Measurements from ENCODE around the gene NBAS.

NBAS gene

DNA sequence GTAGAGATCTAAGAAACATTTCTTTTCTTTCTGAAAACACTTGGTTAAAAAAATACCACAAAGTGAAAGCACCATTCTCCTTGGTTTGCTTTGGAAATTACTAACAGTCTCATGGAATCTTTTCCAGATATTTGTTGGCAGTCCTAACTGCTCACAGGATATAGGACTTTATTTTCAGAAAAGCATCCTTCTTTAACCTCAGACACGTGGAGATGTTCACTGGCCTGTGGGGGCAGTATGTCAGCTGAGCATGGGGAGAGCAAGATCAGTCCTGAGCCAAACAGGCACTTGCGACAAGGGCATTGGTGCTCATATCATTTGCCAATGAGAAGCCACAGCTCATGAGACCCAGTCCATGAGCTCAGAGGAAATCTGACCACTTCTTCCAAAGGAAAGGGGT, 371.9 kb downstream of the NBAS start:
- DNase-seq: no peak

GRCh38 chr2:15187702-15188101, 373.4 kb downstream of the NBAS start:
- no peak for DNase-seq

GRCh38 chr2:15186118-15186517, 375.0 kb downstream of the NBAS start:
- DNase-seq: no peak

- DNase-seq: no peak
These were observed 376.6 kb downstream of the NBAS start for GRCh38 chr2:15184491-15184890.

DNA sequence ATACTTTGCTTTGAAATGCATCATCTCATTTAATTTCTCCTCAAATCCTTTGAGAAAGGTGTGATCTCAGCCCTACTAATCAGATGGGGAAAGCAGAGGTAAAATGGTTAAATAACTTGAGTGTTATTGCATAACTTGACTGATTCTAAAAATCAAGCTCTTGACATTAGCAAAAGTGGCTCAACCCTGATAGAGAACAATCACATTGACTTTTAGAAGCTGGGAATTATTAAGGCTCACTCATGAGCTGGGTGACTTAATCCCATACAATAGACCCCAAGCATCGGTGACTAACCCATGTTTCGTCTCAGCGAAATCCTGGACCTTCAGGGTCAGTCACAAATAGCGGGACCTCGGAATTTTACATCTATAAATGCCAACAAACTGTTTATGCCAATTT, 378.9 kb downstream of the NBAS start:
- no peak for DNase-seq

GRCh38 chr2:15181092-15181745, 379.9 kb downstream of the NBAS start:
- peak; percentile 52 for DNase-seq

DNA sequence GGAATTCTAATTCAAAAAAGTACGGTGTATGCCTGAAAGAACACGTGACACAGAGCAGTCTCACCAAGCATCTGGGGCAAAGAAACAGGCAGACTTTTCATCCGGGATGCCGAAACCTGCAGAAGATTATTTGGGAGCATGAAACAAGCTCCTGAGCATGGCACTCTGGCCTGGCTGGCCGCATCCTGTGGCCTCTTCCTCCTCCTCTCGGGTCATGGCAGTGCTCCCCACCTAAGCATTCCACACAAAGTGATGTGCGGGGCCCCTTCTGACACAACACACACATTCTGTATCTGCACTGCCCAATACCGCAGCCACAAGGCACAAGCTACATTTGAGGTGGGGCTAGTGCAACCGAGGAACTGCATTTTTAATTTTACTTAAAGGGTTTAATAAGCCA, 380.8 kb downstream of the NBAS start:
- no peak for DNase-seq

DNA sequence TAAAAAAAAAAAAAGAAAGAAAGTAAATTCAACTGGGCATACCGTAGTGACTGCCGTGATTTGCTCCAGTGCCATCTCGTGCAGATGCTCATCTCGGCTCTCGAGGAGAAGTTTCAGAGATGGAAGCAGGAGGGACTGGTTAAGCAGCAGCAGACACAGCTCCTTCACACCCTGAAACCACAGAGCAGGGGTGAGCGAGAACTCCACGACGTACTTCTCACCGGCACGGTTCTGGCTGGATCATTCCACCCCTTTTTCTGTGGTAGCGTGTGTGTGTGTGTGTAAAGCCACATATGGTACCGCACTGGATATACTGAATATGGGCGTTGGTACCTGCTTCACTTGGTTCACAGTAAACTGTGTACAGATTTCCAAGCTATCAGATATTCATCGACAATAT, 382.2 kb downstream of the NBAS start:
- DNase-seq: no peak

GRCh38 chr2:15177103-15177502, 384.0 kb downstream of the NBAS start:
- DNase-seq: peak; percentile 23

GRCh38 chr2:15176604-15177003, 384.5 kb downstream of the NBAS start:
- no peak for DNase-seq

- DNase-seq: no peak
These were observed 386.6 kb downstream of the NBAS start for GRCh38 chr2:15174567-15174966.

GRCh38 chr2:15173501-15173900, 387.6 kb downstream of the NBAS start:
- DNase-seq: no peak

GRCh38 chr2:15172825-15173224, 388.3 kb downstream of the NBAS start:
- no peak for DNase-seq

DNA sequence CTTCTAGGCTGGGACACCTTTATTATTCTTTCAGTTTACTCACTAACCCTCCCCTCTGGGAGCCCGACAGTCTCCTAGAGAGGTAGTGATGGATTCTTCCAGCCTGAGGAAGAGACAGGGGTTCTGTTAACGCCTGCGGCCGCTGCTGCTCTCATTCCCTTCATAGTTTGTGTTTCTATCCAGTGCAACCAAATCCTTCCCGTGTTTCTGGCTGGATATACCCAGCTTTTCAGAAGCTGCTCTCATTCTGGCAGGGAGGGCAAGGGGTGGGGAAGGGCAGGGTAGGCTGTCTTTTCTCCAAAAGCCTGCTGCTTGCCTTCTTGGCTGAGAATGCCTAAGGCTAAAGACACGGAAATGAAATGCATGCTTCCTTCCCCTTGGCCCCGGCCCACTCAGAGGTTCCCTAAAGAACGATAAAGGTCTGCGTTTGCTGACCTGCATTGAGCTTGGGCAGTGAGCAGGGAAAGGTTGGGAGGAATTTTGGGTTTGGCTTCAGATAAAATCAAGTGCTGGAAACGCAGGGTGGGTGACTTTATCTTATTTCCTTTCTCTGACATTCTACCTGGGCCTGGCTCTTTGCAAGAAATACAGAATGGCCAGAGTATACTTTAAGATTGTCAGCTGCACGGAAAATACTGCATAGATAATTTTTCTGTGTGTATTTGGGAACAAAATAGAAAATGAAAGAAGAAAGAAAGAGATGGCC, 390.9 kb downstream of the NBAS start:
- DNase-seq: no peak

DNA sequence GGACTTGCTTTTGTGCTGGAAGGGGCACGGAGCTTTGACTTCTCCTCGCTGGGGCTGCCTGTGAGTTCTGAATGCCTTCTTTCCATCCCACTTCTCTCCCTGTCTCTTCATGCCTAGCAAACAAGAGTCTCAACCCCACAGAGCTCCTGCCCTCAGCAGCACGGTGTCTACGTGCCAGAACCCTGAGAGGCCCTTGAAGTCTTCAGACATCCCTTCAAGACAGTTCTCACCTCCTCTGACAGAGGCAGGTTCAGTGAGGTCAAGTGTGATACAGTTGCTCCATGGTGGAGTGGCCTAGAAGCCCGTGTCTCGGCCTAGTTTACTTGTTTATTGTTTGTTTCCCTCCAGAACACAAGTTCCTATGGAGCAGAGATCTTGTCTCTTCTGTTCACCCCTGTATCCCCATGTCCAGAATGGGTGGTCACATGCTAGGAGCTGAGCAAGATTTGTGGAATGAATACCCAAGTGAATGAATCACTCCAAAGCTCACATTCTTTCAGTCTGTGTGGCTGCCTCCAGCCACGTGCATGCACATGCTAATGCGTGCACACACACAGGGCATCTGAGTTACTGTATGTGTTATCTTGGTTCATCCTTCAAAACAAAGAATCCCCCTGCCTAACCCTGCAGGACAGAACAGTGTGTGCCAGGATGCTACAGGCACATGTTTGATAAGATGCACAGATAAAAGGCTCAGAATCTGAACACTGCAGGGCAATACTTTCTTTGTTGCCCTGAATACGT, 391.6 kb downstream of the NBAS start:
- no peak for DNase-seq

DNA sequence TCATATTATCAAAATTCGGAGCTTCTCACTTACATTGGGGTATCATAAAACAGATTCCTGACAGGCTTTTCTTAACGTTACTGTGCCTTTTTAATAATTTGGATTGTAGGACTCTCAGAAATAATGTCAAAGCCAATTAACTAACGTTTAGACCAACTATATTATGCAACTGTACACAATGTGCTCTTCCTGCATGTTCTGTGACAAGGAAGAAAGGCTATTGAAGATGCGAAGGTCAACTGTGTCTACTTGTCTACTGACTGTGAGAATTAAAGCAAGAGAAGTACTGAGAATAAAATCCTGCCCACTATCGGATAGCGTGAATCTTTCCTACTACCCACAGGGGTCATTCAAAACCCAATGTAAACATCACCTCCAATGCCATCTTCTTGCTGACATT, 393.0 kb downstream of the NBAS start:
- DNase-seq: no peak

- no peak for DNase-seq
These were observed 394.3 kb downstream of the NBAS start for GRCh38 chr2:15166878-15167277.

DNA sequence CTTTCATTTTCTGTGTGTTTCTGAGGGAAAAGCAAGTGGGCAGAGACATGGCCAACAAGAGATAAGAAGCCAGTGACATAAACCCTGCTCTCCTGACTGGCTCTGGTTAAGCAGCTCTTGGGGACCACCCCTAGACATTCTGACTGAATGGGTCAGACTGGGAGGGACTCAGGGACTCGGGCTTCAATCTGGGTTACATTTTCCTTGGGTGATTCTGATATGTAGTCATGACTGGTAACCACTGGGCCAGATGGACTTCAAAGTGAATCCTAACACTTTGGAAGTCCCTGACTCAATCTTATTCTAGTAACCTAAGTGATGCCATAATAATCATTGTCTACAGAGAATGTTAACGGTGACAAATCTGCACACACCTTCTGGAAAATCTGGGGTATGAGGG, 397.8 kb downstream of the NBAS start:
- no peak for DNase-seq

DNA sequence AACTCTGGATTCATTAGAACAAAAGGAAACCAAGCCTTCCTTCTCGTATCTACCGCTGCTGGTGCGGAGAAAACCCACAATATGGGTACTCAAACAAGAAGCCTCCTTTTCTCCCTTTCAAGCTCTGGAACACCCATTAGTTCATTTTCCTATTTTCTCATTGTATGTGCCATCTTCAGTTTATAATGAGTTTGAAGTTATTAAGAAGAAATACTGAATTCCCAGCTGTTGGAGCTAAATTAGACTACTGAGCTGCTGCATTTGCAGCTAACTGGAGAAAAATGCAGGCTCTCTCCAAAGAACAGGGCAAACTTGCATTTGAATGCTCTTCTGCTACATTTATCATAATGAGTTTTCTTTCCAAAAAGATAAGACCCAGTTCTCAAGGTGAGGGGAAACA, 398.5 kb downstream of the NBAS start:
- DNase-seq: no peak

GRCh38 chr2:15160201-15160991, 400.7 kb downstream of the NBAS start:
- no peak for DNase-seq

GRCh38 chr2:15159751-15160177, 401.4 kb downstream of the NBAS start:
- peak; percentile 32 for DNase-seq

- DNase-seq: no peak
These were observed 401.9 kb downstream of the NBAS start for GRCh38 chr2:15159206-15159605.

GRCh38 chr2:15158532-15158931, 402.6 kb downstream of the NBAS start:
- no peak for DNase-seq
